ENCODE results near the gene SLC9A4.

- TF ChIP-seq RAD51 (IDR thresholded peaks at IDR 0.05) (no peak), ETV6 (conservative IDR thresholded peaks at IDR 0.05 in 1 of 2, IDR thresholded peaks at IDR 0.05 in 1 of 2; ENCODE audit: borderline replicate concordance in 1 of 2, low read depth in 1 of 2) (no peak)
Observed at GRCh38 chr2:102551329-102552096, 78.5 kb downstream of the SLC9A4 start.
